ENCODE data around the gene UTS2B. TPM values are rescaled to one million over a fixed set of nuclear protein-coding genes. Genes with fewer than 3 reads are reported as not detected.
"Not testable (repeated sequence)": the region's sequence is repeated elsewhere in the genome, so short reads cannot be mapped to it uniquely, and the experiment has no call there.

UTS2B gene
- total and polyA plus RNA-seq, 7 experiments from 2014 or later, result 0.34 TPM; not detected in 6

DNA sequence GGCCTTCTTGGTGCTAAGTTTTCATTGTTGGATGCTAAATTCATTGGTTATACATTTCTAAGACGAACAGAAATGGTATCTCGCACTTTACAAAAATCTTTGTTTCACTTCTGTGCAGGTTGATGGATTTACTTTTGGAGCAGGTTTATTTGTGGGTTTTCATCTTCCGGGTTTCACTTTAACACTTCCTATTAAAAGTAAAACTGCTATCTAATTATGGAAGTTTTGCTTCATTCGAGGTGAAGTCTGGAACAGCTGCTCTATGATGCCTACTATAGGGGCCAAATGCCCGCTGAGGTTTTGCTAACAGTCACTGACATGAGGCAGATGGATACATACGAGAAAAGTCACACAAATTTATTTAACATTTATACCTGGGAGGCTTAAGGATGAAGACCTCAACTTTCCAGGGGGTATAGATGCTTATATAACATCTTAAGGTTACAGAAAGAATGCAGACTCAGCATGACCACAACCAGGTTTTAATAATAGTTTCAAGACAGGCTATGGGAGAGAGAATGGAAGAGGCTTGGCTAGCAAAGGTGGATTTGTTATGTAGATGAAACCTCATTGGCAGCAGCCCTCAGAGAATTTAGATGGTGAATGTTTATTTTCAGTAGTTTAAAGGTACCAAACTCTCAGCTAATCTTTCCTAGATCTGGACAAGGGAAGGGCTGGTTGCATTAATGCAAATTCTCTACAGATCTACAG, 77.1 kb downstream of the UTS2B start:
- no peak for ATAC-seq
- CTCF ChIA-PET, result no interaction called here
- Histone ChIP-seq H3K27me3 (ENCODE audit: control insufficient read depth in 2 of 2, insufficient read depth in 2 of 2, low read length in 2 of 2) (no peaks in the 10 kb centered on the region), H3K4me1 (ENCODE audit: control insufficient read depth in 2 of 2, insufficient read depth in 2 of 2, low read length in 2 of 2) (no peaks in the 10 kb centered on the region), H3K9me3 (ENCODE audit: control insufficient read depth in 2 of 3, low read length in 3 of 3) (no peaks in the 10 kb centered on the region), H3K27ac (ENCODE audit: low read depth, low read length) (no peak overlapping the region), H3K4me3 (ENCODE audit: low read length) (no peak overlapping the region), H3K36me3 (ENCODE audit: control insufficient read depth in 2 of 3, insufficient read depth in 3 of 3, low read length in 3 of 3) (no peaks in the 10 kb centered on the region)
- H3K4me1 Mint-ChIP-seq, result no peaks in the 10 kb centered on the region
- H3K36me3 Mint-ChIP-seq, result no peaks in the 10 kb centered on the region
- H3K4me3 Mint-ChIP-seq, result no peak overlapping the region
- intact Hi-C loops (cut with micrococcal nuclease), result no loop called here
- no peak overlapping the region for H3K27ac Mint-ChIP-seq
- DNase-seq, result no peak
- POLR2A ChIA-PET, result no interaction called here
- no peaks in the 10 kb centered on the region for H3K27me3 Mint-ChIP-seq
- H3K9me3 Mint-ChIP-seq, result no peaks in the 10 kb centered on the region

GRCh38 chr3:191246630-191247029, 83.7 kb downstream of the UTS2B start:
- Mint-ChIP-seq H3K9me3 (peaks cover 0 to 1% (median 0%) of the 10 kb centered on the region in 11 donors), H3K27me3 (no peaks in the 10 kb centered on the region), H3K4me3 (no peak overlapping the region), H3K27ac (peak overlapping the region in 1 of 9 donors; percentile 15), H3K36me3 (no peaks in the 10 kb centered on the region), H3K4me1 (peaks cover 0 to 5% (median 0%) of the 10 kb centered on the region in 7 donors)
- CTCF ChIA-PET, result no interaction called here
- intact Hi-C loops (cut with micrococcal nuclease), result no loop called here
- Histone ChIP-seq H3K27me3 (ENCODE audit: control insufficient read depth in 2 of 2, insufficient read depth in 2 of 2, low read length in 2 of 2) (no peaks in the 10 kb centered on the region), H3K36me3 (ENCODE audit: control insufficient read depth in 2 of 3, insufficient read depth in 3 of 3, low read length in 3 of 3) (no peaks in the 10 kb centered on the region), H3K4me1 (ENCODE audit: control insufficient read depth in 2 of 2, insufficient read depth in 2 of 2, low read length in 2 of 2) (no peaks in the 10 kb centered on the region), H3K9me3 (ENCODE audit: control insufficient read depth in 2 of 3, low read length in 3 of 3) (no peaks in the 10 kb centered on the region), H3K27ac (ENCODE audit: low read depth, low read length) (no peak overlapping the region), H3K4me3 (ENCODE audit: low read length) (no peak overlapping the region)
- POLR2A ChIA-PET, result no interaction called here
- DNase-seq, result no peak
- ATAC-seq, result no peak

- H3K27me3 ChIP-seq (ENCODE audit: control insufficient read depth in 2 of 2, insufficient read depth in 2 of 2, low read length in 2 of 2); H3K4me1 Mint-ChIP-seq; H3K27me3 Mint-ChIP-seq; H3K9me3 Mint-ChIP-seq; H3K4me3 Mint-ChIP-seq; POLR2A ChIA-PET; H3K4me3 ChIP-seq (ENCODE audit: low read length); H3K9me3 ChIP-seq (ENCODE audit: control insufficient read depth in 2 of 3, low read length in 3 of 3); H3K4me1 ChIP-seq (ENCODE audit: control insufficient read depth in 2 of 2, insufficient read depth in 2 of 2, low read length in 2 of 2); intact Hi-C loops (cut with micrococcal nuclease); H3K36me3 ChIP-seq (ENCODE audit: control insufficient read depth in 2 of 3, insufficient read depth in 3 of 3, low read length in 3 of 3); H3K36me3 Mint-ChIP-seq; H3K27ac ChIP-seq (ENCODE audit: low read depth, low read length); H3K27ac Mint-ChIP-seq; CTCF ChIA-PET: not testable (repeated sequence)
- DNase-seq (peak in 3 of 9 donors; percentile 9 to 33 (median 32)), ATAC-seq (peak; percentile 89)
These were observed 84.3 kb downstream of the UTS2B start for GRCh38 chr3:191246034-191246433.

DNA sequence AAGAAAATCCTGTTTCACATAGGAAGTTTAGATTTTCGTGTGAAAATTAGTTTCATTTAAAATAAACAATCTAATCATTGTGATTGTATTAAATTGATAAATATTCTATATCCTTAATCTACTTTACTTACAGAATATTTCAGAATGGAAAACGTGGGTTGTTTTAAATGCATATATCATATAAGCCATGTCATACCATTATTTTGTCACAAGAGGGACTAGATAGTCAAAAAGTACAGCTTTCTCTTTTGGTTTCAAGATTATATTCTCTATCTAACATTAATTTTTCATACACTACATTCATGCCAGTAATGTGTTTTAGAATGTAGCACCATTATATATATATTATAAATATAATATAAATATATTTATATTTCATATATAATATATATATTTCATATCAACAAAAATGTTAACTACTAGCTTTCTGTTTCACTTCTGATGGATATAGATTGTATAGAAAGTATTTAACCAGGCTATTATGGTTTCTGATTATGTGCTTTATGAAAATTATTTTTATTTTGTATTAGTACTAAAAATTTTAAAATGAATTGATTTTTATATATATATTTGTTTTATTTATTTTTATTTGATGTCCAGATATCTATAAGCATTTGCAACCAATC, 86.0 kb downstream of the UTS2B start:
- Mint-ChIP-seq H3K4me1 (peaks cover 0 to 5% (median 0%) of the 10 kb centered on the region in 7 donors), H3K36me3 (no peaks in the 10 kb centered on the region), H3K27me3 (no peaks in the 10 kb centered on the region), H3K9me3 (peaks cover 0 to 1% (median 0%) of the 10 kb centered on the region in 11 donors), H3K27ac (no peak overlapping the region), H3K4me3 (no peak overlapping the region)
- no peaks in the 10 kb centered on the region for H3K9me3 ChIP-seq (ENCODE audit: control insufficient read depth in 2 of 3, low read length in 3 of 3)
- H3K27ac ChIP-seq (ENCODE audit: low read depth, low read length), result no peak overlapping the region
- intact Hi-C loops (cut with micrococcal nuclease), result loop anchor here in 1 of 2 donors (2.0 kb wide), 1 partner anchor 144 kb away; no protein-coding TSS in a partner anchor
- CTCF ChIA-PET, result no interaction called here
- POLR2A ChIA-PET, result no interaction called here
- H3K36me3 ChIP-seq (ENCODE audit: control insufficient read depth in 2 of 3, insufficient read depth in 3 of 3, low read length in 3 of 3), result no peaks in the 10 kb centered on the region
- H3K4me3 ChIP-seq (ENCODE audit: low read length), result no peak overlapping the region
- no peaks in the 10 kb centered on the region for H3K27me3 ChIP-seq (ENCODE audit: control insufficient read depth in 2 of 2, insufficient read depth in 2 of 2, low read length in 2 of 2)
- H3K4me1 ChIP-seq (ENCODE audit: control insufficient read depth in 2 of 2, insufficient read depth in 2 of 2, low read length in 2 of 2), result no peaks in the 10 kb centered on the region
- ATAC-seq (no peak), DNase-seq (no peak)

DNA sequence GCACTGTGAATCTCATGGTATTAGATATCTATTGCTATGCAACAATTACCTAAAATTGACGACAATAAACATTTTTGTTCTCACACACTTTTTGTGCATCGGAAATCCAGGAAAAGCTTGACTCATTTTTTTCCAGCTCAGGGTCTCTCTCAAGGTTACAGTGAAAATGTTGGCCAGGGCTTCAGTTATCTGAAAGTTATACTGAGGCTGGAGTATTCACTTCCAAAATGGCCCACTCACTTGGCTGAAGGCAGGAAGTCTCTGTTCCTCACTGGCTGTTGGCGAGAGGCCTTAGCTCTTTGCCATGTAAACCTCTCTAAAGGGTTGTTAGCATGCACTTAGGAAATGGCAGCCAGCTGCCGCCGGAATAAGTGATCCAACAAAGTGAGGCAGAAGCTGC, 89.8 kb downstream of the UTS2B start:
- Histone ChIP-seq H3K9me3 (ENCODE audit: control insufficient read depth in 2 of 3, low read length in 3 of 3) (no peaks in the 10 kb centered on the region), H3K27me3 (ENCODE audit: control insufficient read depth in 2 of 2, insufficient read depth in 2 of 2, low read length in 2 of 2) (no peaks in the 10 kb centered on the region), H3K36me3 (ENCODE audit: control insufficient read depth in 2 of 3, insufficient read depth in 3 of 3, low read length in 3 of 3) (no peaks in the 10 kb centered on the region), H3K4me1 (ENCODE audit: control insufficient read depth in 2 of 2, insufficient read depth in 2 of 2, low read length in 2 of 2) (no peaks in the 10 kb centered on the region), H3K4me3 (ENCODE audit: low read length) (no peak overlapping the region), H3K27ac (ENCODE audit: low read depth, low read length) (no peak overlapping the region)
- peaks cover 0 to 5% (median 0%) of the 10 kb centered on the region in 7 donors for H3K4me1 Mint-ChIP-seq
- ChIA-PET POLR2A (no interaction called here), CTCF (no interaction called here)
- H3K9me3 Mint-ChIP-seq, result peaks cover 0 to 3% (median 0%) of the 10 kb centered on the region in 11 donors
- ATAC-seq, result no peak
- DNase-seq, result no peak
- peaks cover 0 to 3% (median 0%) of the 10 kb centered on the region in 5 donors for H3K27me3 Mint-ChIP-seq
- H3K36me3 Mint-ChIP-seq, result no peaks in the 10 kb centered on the region
- intact Hi-C loops (cut with micrococcal nuclease), result no loop called here
- no peak overlapping the region for H3K27ac Mint-ChIP-seq
- H3K4me3 Mint-ChIP-seq, result no peak overlapping the region

GRCh38 chr3:191239407-191240031, 90.8 kb downstream of the UTS2B start:
- Histone ChIP-seq H3K4me1 (ENCODE audit: control insufficient read depth in 2 of 2, insufficient read depth in 2 of 2, low read length in 2 of 2) (no peaks in the 10 kb centered on the region), H3K27me3 (ENCODE audit: control insufficient read depth in 2 of 2, insufficient read depth in 2 of 2, low read length in 2 of 2) (no peaks in the 10 kb centered on the region), H3K9me3 (ENCODE audit: control insufficient read depth in 2 of 3, low read length in 3 of 3) (no peaks in the 10 kb centered on the region), H3K4me3 (ENCODE audit: low read length) (no peak overlapping the region), H3K27ac (ENCODE audit: low read depth, low read length) (no peak overlapping the region), H3K36me3 (ENCODE audit: control insufficient read depth in 2 of 3, insufficient read depth in 3 of 3, low read length in 3 of 3) (no peaks in the 10 kb centered on the region)
- H3K4me3 Mint-ChIP-seq, result no peak overlapping the region
- ATAC-seq, result peak; percentile 40
- H3K36me3 Mint-ChIP-seq, result no peaks in the 10 kb centered on the region
- no peak overlapping the region for H3K27ac Mint-ChIP-seq
- peaks cover 0 to 3% (median 0%) of the 10 kb centered on the region in 5 donors for H3K27me3 Mint-ChIP-seq
- intact Hi-C loops (cut with micrococcal nuclease), result no loop called here
- H3K4me1 Mint-ChIP-seq, result no peaks in the 10 kb centered on the region
- no peak for DNase-seq
- H3K9me3 Mint-ChIP-seq, result peaks cover 0 to 4% (median 0%) of the 10 kb centered on the region in 11 donors
- POLR2A ChIA-PET, result no interaction called here
- CTCF ChIA-PET, result no interaction called here
